K562 (cell line): ENCODE measurements around the gene PRR35. TPM values are rescaled to one million over a fixed set of nuclear protein-coding genes. Genes with fewer than 3 reads are reported as not detected.

Experiments
- CCAR2 ChIP-seq: fragments of 200-400 bp; formaldehyde crosslinking; IDR thresholded peaks from 2 replicates; pipeline ENCODE4 v1.6.1; 2017; ENCODE audit warnings: mild to moderate bottlenecking, low read depth, low read length
- CHD1 ChIP-seq: fragments of 200-600 bp; sonication (generic); IDR thresholded peaks from one replicate; pipeline ENCODE4 v1.6.1; 2012; ENCODE audit warnings: mild to moderate bottlenecking, moderate library complexity, low read length, inconsistent platforms
- EP400 ChIP-seq: fragments of 450-650 bp; IDR thresholded peaks from 2 replicates; pipeline ENCODE4 v1.6.1; 2017; ENCODE audit warnings: antibody characterized with exemption, mild to moderate bottlenecking, moderate library complexity
- HDAC6 ChIP-seq: IDR thresholded peaks from 2 replicates; pipeline ENCODE4 v1.6.1; 2012; ENCODE audit warnings: low read depth, mild to moderate bottlenecking, control low read depth, inconsistent platforms, low read length, moderate library complexity
- KAT7 ChIP-seq: sonication (generic); formaldehyde crosslinking; IDR thresholded peaks from 2 replicates; pipeline ENCODE4 v1.8.0; 2022; ENCODE audit warnings: missing genetic modification reagents, mild to moderate bottlenecking, borderline replicate concordance
- KDM2B ChIP-seq: fragments of 250-450 bp; sonication (Bioruptor Pico); IDR thresholded peaks from 2 replicates; pipeline ENCODE4 v1.8.0; 2021; ENCODE audit warnings: mild to moderate bottlenecking, moderate library complexity
- MEF2A ChIP-seq: IDR thresholded peaks from 2 replicates; pipeline ENCODE4 v1.6.1; 2011; ENCODE audit warnings: low read depth, mild to moderate bottlenecking, low read length, moderate library complexity; ENCODE audit not compliant: control insufficient read depth
- PHB ChIP-seq: fragments of 250-450 bp; sonication (Bioruptor Pico); IDR thresholded peaks from 2 replicates; pipeline ENCODE4 v1.5.0; 2021
- RBM14 ChIP-seq: fragments of 200-400 bp; formaldehyde crosslinking; IDR thresholded peaks from 2 replicates; pipeline ENCODE4 v1.6.1; 2018; ENCODE audit warnings: low read depth, mild to moderate bottlenecking, low read length, moderate library complexity, borderline replicate concordance; ENCODE audit not compliant: insufficient read depth
- U2AF1 ChIP-seq: fragments of 200-400 bp; formaldehyde crosslinking; optimal IDR thresholded peaks from 2 replicates; pipeline ENCODE3; 2017; ENCODE audit warnings: mild to moderate bottlenecking, low read depth, low read length, moderate library complexity
- XRCC4 ChIP-seq: IDR thresholded peaks from one replicate; pipeline ENCODE4 v1.6.1; 2011; ENCODE audit not compliant: insufficient read depth, insufficient read length; ENCODE audit errors: extremely low read depth
- ZMIZ1 ChIP-seq, 2 experiments: fragments of 150-350 bp in 1 of 2; IDR thresholded peaks; 2 replicates each; pipeline ENCODE4 v1.6.1; 2012 to 2016; ENCODE audit warnings: low read depth in 2 of 2, low read length in 2 of 2, mild to moderate bottlenecking in 1 of 2, moderate library complexity in 1 of 2
- ZNF217 ChIP-seq: sonication (generic); formaldehyde crosslinking; IDR thresholded peaks from 2 replicates; pipeline ENCODE4 v1.8.0; 2022; ENCODE audit warnings: mild to moderate bottlenecking, missing genetic modification reagents
- ZNF511 ChIP-seq: sonication (generic); formaldehyde crosslinking; IDR thresholded peaks from 2 replicates; pipeline ENCODE4 v1.8.0; 2022; ENCODE audit warnings: mild to moderate bottlenecking, missing genetic modification reagents
- polyA plus RNA-seq, 8 experiments: library from polyadenylated mRNA; depleted of rRNA in 4 of 8; stranded (reverse) in 5 of 8; unstranded in 3 of 8; fragments of >200 nt; fragmentation: Nextera tagmentation in 2 of 8; fragmentation: Illumina TruSeq in 1 of 8; extraction: Ambion mirVana in 2 of 8; extraction: Trizol in 1 of 8; gene quantifications; 2 replicates each; pipeline versions ENCODE4 v1.2.1 to v1.2.3, GENCODE V29; 2011 to 2014; ENCODE audit warnings: inconsistent platforms in 1 of 8, missing spikeins in 1 of 8
- total RNA-seq, 7 experiments: library from RNA; depleted of rRNA in 6 of 7; stranded (reverse); fragments of >200 nt in 6 of 7; fragmentation: Illumina TruSeq in 2 of 7; extraction: Trizol in 2 of 7; gene quantifications; 2 replicates each; pipeline versions ENCODE4 v1.2.1 to v1.2.3, GENCODE V29; 2011 to 2021; ENCODE audit warnings: low replicate concordance in 1 of 7
- TF ChIP-seq, protein P1 (sequence below): fragments of 250-450 bp; sonication (Bioruptor Pico); IDR thresholded peaks from 2 replicates; pipeline ENCODE4 v1.4.0; 2020

The PRR35 gene
- total and polyA plus RNA-seq, 9 of the 15 experiments (the other 6 are each of a cell fraction or from before 2014, with no cell fraction given): 0.17 to 0.45 (median 0.21) TPM; not detected in 5

GRCh38 chr16:528111-529011 lies 31.8 kb upstream of the PRR35 start (continued):
- TF ChIP-seq ZMIZ1 (IDR thresholded peaks at IDR 0.05; ENCODE audit: low read depth in 2 of 2, low read length in 2 of 2): peak in 1 of 2 experiments; percentile 23; a peak in 1 of 4 replicates
- TF ChIP-seq XRCC4: no peak
- no peak for TF ChIP-seq CCAR2
- TF ChIP-seq EP400: peak; percentile 60
- peak; percentile 93; the same call in 1 of the 2 replicates for TF ChIP-seq RBM14
- TF ChIP-seq, protein P1, sequence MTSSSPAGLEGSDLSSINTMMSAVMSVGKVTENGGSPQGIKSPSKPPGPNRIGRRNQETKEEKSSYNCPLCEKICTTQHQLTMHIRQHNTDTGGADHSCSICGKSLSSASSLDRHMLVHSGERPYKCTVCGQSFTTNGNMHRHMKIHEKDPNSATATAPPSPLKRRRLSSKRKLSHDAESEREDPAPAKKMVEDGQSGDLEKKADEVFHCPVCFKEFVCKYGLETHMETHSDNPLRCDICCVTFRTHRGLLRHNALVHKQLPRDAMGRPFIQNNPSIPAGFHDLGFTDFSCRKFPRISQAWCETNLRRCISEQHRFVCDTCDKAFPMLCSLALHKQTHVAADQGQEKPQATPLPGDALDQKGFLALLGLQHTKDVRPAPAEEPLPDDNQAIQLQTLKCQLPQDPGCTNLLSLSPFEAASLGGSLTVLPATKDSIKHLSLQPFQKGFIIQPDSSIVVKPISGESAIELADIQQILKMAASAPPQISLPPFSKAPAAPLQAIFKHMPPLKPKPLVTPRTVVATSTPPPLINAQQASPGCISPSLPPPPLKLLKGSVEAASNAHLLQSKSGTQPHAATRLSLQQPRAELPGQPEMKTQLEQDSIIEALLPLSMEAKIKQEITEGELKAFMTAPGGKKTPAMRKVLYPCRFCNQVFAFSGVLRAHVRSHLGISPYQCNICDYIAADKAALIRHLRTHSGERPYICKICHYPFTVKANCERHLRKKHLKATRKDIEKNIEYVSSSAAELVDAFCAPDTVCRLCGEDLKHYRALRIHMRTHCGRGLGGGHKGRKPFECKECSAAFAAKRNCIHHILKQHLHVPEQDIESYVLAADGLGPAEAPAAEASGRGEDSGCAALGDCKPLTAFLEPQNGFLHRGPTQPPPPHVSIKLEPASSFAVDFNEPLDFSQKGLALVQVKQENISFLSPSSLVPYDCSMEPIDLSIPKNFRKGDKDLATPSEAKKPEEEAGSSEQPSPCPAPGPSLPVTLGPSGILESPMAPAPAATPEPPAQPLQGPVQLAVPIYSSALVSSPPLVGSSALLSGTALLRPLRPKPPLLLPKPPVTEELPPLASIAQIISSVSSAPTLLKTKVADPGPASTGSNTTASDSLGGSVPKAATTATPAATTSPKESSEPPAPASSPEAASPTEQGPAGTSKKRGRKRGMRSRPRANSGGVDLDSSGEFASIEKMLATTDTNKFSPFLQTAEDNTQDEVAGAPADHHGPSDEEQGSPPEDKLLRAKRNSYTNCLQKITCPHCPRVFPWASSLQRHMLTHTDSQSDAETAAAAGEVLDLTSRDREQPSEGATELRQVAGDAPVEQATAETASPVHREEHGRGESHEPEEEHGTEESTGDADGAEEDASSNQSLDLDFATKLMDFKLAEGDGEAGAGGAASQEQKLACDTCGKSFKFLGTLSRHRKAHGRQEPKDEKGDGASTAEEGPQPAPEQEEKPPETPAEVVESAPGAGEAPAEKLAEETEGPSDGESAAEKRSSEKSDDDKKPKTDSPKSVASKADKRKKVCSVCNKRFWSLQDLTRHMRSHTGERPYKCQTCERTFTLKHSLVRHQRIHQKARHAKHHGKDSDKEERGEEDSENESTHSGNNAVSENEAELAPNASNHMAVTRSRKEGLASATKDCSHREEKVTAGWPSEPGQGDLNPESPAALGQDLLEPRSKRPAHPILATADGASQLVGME (CRISPR knock-in tag): no peak
- TF ChIP-seq ZNF511 (CRISPR knock-in tag): 0 out of 2 replicates have a peak, but pooled peaks have one; percentile 63
- TF ChIP-seq MEF2A: no peak
- TF ChIP-seq CHD1: peak; percentile 3
- no peak for TF ChIP-seq U2AF1
- TF ChIP-seq PHB (CRISPR knock-in tag): no peak
- TF ChIP-seq HDAC6: no peak
- TF ChIP-seq KDM2B (CRISPR knock-in tag): 0 out of 2 replicates have a peak, but pooled peaks have one; percentile 6
- TF ChIP-seq KAT7 (CRISPR knock-in tag): peak; percentile 61; the same call in 1 of the 2 replicates
- TF ChIP-seq ZNF217 (CRISPR knock-in tag): no peak
